ENCODE data around the gene OR2H2.

GRCh38 chr6:29628419-29629281 is 43.7 kb downstream of the OR2H2 start:
- TF ChIP-seq, protein P1, sequence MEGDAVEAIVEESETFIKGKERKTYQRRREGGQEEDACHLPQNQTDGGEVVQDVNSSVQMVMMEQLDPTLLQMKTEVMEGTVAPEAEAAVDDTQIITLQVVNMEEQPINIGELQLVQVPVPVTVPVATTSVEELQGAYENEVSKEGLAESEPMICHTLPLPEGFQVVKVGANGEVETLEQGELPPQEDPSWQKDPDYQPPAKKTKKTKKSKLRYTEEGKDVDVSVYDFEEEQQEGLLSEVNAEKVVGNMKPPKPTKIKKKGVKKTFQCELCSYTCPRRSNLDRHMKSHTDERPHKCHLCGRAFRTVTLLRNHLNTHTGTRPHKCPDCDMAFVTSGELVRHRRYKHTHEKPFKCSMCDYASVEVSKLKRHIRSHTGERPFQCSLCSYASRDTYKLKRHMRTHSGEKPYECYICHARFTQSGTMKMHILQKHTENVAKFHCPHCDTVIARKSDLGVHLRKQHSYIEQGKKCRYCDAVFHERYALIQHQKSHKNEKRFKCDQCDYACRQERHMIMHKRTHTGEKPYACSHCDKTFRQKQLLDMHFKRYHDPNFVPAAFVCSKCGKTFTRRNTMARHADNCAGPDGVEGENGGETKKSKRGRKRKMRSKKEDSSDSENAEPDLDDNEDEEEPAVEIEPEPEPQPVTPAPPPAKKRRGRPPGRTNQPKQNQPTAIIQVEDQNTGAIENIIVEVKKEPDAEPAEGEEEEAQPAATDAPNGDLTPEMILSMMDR (IDR thresholded peaks at IDR 0.05): peak; percentile 71
- no peak for TF ChIP-seq EZH2 (IDR thresholded peaks at IDR 0.05; ENCODE audit: borderline replicate concordance, insufficient read depth, low read depth, low read length, poor library complexity, severe bottlenecking)

All from B cell (primary cell).